Thoracic aorta (tissue), 2 donors: Measurements from ENCODE around the gene RAD9B. TPM values are rescaled to one million over a fixed set of nuclear protein-coding genes. Genes with fewer than 3 reads are reported as not detected.
"Not testable (repeated sequence)": the region's sequence is repeated elsewhere in the genome, so short reads cannot be mapped to it uniquely, and the experiment has no call there.

Experiments
- ATAC-seq: fragments of 150-250 bp; one replicate; pipeline ENCODE4 v1.8.0; 2017; ENCODE audit warnings: low read depth; ENCODE audit not compliant: insufficient number of reproducible peaks, low FRiP score
- DNase-seq: peaks from one replicate; pipeline ENCODE4 v3.0.0-alpha.2; 2020; ENCODE audit warnings: low spot score
- H3K27ac ChIP-seq, 2 donors: fragments of 200-600 bp; sonication (generic); 1 replicate in 1 of 2; 2 replicates in 1 of 2; pipeline ENCODE4 v1.5.1; 2016; ENCODE audit warnings: mild to moderate bottlenecking in 2 of 2, moderate library complexity in 2 of 2
- H3K27me3 ChIP-seq: fragments of 200-600 bp; sonication (generic); replicated peaks from 2 replicates; pipeline ENCODE4 v1.6.0; 2016; ENCODE audit warnings: mild to moderate bottlenecking; ENCODE audit not compliant: insufficient read depth
- H3K36me3 ChIP-seq: fragments of 200-600 bp; sonication (generic); one replicate; pipeline ENCODE4 v1.5.1; 2016
- H3K4me1 ChIP-seq, 2 donors: fragments of 200-600 bp; sonication (generic); 1 replicate in 1 of 2; 2 replicates in 1 of 2; pipeline versions ENCODE4 v1.5.1 to v1.6.0; 2016; ENCODE audit warnings: low read depth in 2 of 2, mild to moderate bottlenecking in 1 of 2; ENCODE audit not compliant: control insufficient read depth in 1 of 2
- H3K4me3 ChIP-seq: fragments of 200-600 bp; sonication (generic); 2 replicates; pipeline ENCODE4 v1.5.1; 2016; ENCODE audit warnings: mild to moderate bottlenecking
- H3K9me3 ChIP-seq: fragments of 200-600 bp; sonication (generic); 2 replicates; pipeline ENCODE4 v1.5.1; 2016
- CTCF ChIP-seq: fragments of 200-600 bp; sonication (generic); IDR thresholded peaks from one replicate; pipeline ENCODE4 v1.5.1; 2019; ENCODE audit warnings: antibody characterized with exemption
- total RNA-seq, 2 donors: library from RNA; depleted of rRNA; stranded (reverse); fragments of >200 nt; gene quantifications; one replicate each; pipeline versions ENCODE4 v1.1.0 to v1.2.3, GENCODE V29; 2016

RAD9B gene
- total RNA-seq, 2 donors from 2014 or later = 0.21 TPM; not detected in 1

GRCh38 chr12:110543965-110544364 is 41.8 kb downstream of the RAD9B start:
- TF ChIP-seq CTCF = no peak
- Histone ChIP-seq H3K4me1 (peaks cover 19 to 43% of the 10 kb centered on the region in 2 donors), H3K36me3 (no peaks in the 10 kb centered on the region), H3K9me3 (no peaks in the 10 kb centered on the region), H3K27ac (peak overlapping the region; percentile 68 to 72), H3K27me3 (no peaks in the 10 kb centered on the region), H3K4me3 (peak overlapping the region; percentile 40)
- DNase-seq (no peak), ATAC-seq (no peak)

GRCh38 chr12:110545259-110545658 is 43.1 kb downstream of the RAD9B start:
- ATAC-seq, H3K4me3 ChIP-seq, H3K9me3 ChIP-seq, H3K36me3 ChIP-seq, DNase-seq, H3K27me3 ChIP-seq, H3K27ac ChIP-seq: not testable (repeated sequence)
- H3K4me1 ChIP-seq = peaks cover 19 to 43% of the 10 kb centered on the region in 2 donors

GRCh38 chr12:110545812-110546211 is 43.7 kb downstream of the RAD9B start:
- DNase-seq (no peak), ATAC-seq (no peak)
- H3K27ac ChIP-seq = peak overlapping the region in 1 of 2 donors; percentile 19
- H3K4me3 ChIP-seq = no peak overlapping the region
- H3K4me1 ChIP-seq = peaks cover 19 to 43% of the 10 kb centered on the region in 2 donors
- H3K27me3 ChIP-seq = no peaks in the 10 kb centered on the region
- no peak for TF ChIP-seq CTCF
- no peaks in the 10 kb centered on the region for H3K36me3 ChIP-seq
- H3K9me3 ChIP-seq = no peaks in the 10 kb centered on the region

- ATAC-seq (peak; percentile 62), DNase-seq (no peak)
- Histone ChIP-seq H3K4me1 (peaks cover 19 to 43% of the 10 kb centered on the region in 2 donors), H3K27me3 (no peaks in the 10 kb centered on the region), H3K27ac (peak overlapping the region in 1 of 2 donors; percentile 43), H3K9me3 (no peaks in the 10 kb centered on the region), H3K36me3 (no peaks in the 10 kb centered on the region), H3K4me3 (no peak overlapping the region)
- TF ChIP-seq CTCF = no peak
These were observed 44.2 kb downstream of the RAD9B start for GRCh38 chr12:110546339-110546738.

GRCh38 chr12:110547090-110547489 is 45.0 kb downstream of the RAD9B start:
- Histone ChIP-seq H3K27me3 (no peaks in the 10 kb centered on the region), H3K4me1 (peaks cover 19 to 41% of the 10 kb centered on the region in 2 donors), H3K4me3 (no peak overlapping the region), H3K9me3 (no peaks in the 10 kb centered on the region), H3K27ac (peak overlapping the region in 1 of 2 donors; percentile 43), H3K36me3 (no peaks in the 10 kb centered on the region)
- ATAC-seq (no peak), DNase-seq (no peak)
- no peak for TF ChIP-seq CTCF

- Histone ChIP-seq H3K4me3 (no peak overlapping the region), H3K4me1 (peaks cover 12 to 25% of the 10 kb centered on the region in 2 donors), H3K9me3 (no peaks in the 10 kb centered on the region), H3K36me3 (no peaks in the 10 kb centered on the region), H3K27me3 (no peaks in the 10 kb centered on the region), H3K27ac (no peak overlapping the region)
- TF ChIP-seq CTCF = no peak
- DNase-seq = no peak
- no peak for ATAC-seq
These were observed 46.5 kb downstream of the RAD9B start for GRCh38 chr12:110548678-110549077.
